Osteocyte (in vitro differentiated cells): ENCODE measurements around the gene ABHD4. TPM values are rescaled to one million over a fixed set of nuclear protein-coding genes. Genes with fewer than 3 reads are reported as not detected.

ENCODE experiments used
- DNase-seq: peaks from one replicate; pipeline ENCODE4 v3.0.0; 2021; ENCODE audit warnings: mixed read lengths; ENCODE audit not compliant: unreplicated experiment; ENCODE audit errors: extremely low spot score
- H3K27ac Mint-ChIP-seq: one replicate; pipeline ENCODE4 v1.8.0; 2021; ENCODE audit warnings: mild to moderate bottlenecking, mixed read lengths; ENCODE audit not compliant: unreplicated experiment
- H3K27me3 Mint-ChIP-seq: one replicate; pipeline ENCODE4 v1.8.0; 2021; ENCODE audit warnings: mixed read lengths; ENCODE audit not compliant: unreplicated experiment
- H3K36me3 Mint-ChIP-seq: one replicate; pipeline ENCODE4 v1.8.0; 2021; ENCODE audit warnings: mixed read lengths; ENCODE audit not compliant: unreplicated experiment
- H3K4me1 Mint-ChIP-seq: one replicate; pipeline ENCODE4 v1.8.0; 2021; ENCODE audit warnings: mixed read lengths; ENCODE audit not compliant: unreplicated experiment
- H3K4me3 Mint-ChIP-seq: one replicate; pipeline ENCODE4 v1.8.0; 2021; ENCODE audit warnings: mild to moderate bottlenecking, moderate library complexity, mixed read lengths; ENCODE audit not compliant: unreplicated experiment
- H3K9me3 Mint-ChIP-seq: one replicate; pipeline ENCODE4 v1.8.0; 2021; ENCODE audit warnings: mixed read lengths; ENCODE audit not compliant: unreplicated experiment
- CTCF ChIP-seq: fragments of 200-600 bp; sonication (generic); IDR thresholded peaks from 2 replicates; pipeline ENCODE4 v1.5.0; 2021; ENCODE audit warnings: antibody characterized with exemption, mild to moderate bottlenecking, moderate library complexity
- long read RNA-seq: library from polyadenylated mRNA; unstranded; transcript quantifications from one replicate; pipeline ENCODE4 v2.0.0, GENCODE V29; 2021
- total RNA-seq: library from RNA; stranded (reverse); gene quantifications from 2 replicates; pipeline ENCODE4 v1.2.1, GENCODE V29; 2021

Gene ABHD4
- 74.1 and 87.3 TPM in 2 replicates for total RNA-seq
- long read RNA-seq, transcript ABHD4-203 (7 exons, 3,366 nt), result major isoform, 130 of 157 reads
- long read RNA-seq, partial matches to known transcripts, result 5 of 157 reads
- long read RNA-seq, other reads (novel, unspliced or antisense), result 22 of 157 reads

DNA sequence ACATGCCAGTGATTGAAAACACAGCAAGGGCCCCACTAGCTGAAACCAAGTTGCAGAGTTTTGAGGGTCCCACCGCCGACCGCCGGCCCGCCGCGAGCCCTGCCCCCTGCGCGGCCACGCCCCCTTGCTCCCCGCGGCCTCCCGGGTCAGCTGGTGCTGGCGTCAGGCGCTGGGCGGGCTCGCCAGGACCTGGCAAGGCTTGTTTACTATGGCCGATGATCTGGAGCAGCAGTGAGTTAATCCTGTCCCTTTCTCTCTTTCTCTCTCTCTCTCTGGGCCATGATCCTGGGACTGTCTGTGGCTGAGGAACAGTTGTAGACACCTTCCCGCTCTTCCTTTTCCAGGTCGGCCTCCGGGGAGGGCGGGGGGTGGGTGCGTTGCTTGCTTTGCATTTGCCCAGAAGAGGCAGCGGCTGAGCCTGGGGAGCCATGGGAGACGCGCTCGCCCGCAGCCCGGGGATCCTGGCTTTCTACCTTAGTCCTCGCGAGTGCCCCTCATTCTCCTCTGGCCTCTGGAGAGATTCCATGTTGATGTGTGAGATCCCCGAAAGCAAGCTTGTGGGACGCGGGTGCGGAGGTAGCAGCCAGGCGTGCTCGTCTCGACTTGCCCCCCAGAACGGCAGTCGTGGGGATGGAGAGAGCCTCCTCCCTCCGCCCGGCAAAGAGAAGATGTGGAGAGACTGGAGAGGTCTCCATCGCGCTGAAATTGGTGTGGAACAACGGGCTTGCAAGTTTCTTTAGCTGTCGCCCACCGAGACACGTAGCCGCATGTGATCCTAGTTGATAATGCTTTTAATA lies at the start of gene ABHD4:
Gene ABHD4 (plus strand): TSS at position 202 of the 797 bp plus-strand sequence. CDS start 7 bp downstream, at position 209.
- DNase-seq, result peak; percentile 91
- peaks cover 16% of the 10 kb centered on the region for H3K36me3 Mint-ChIP-seq
- peaks cover 22% of the 10 kb centered on the region for H3K27me3 Mint-ChIP-seq
- no peaks in the 10 kb centered on the region for H3K9me3 Mint-ChIP-seq
- H3K4me1 Mint-ChIP-seq, result peaks cover 34% of the 10 kb centered on the region
- H3K4me3 Mint-ChIP-seq, result peak within 1 kb of the TSS; percentile 98
- peak within 1 kb of the TSS; percentile 97 for H3K27ac Mint-ChIP-seq
- no peak for TF ChIP-seq CTCF

DNA sequence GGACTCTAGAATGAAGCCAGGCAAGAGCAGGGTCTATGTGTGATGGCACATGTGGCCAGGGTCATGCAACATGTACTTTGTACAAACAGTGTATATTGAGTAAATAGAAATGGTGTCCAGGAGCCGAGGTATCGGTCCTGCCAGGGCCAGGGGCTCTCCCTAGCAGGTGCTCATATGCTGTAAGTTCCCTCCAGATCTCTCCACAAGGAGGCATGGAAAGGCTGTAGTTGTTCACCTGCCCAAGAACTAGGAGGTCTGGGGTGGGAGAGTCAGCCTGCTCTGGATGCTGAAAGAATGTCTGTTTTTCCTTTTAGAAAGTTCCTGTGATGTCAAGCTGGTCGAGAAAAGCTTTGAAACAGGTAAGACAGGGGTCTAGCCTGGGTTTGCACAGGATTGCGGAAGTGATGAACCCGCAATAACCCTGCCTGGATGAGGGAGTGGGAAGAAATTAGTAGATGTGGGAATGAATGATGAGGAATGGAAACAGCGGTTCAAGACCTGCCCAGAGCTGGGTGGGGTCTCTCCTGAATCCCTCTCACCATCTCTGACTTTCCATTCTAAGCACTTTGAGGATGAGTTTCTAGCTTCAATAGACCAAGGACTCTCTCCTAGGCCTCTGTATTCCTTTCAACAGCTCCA lies 48.7 kb upstream of the ABHD4 start:
- H3K9me3 Mint-ChIP-seq, result no peaks in the 10 kb centered on the region
- no peak for DNase-seq
- no peaks in the 10 kb centered on the region for H3K27me3 Mint-ChIP-seq
- TF ChIP-seq CTCF, result no peak
- H3K4me3 Mint-ChIP-seq, result no peak overlapping the region
- peak overlapping the region; percentile 80 for H3K27ac Mint-ChIP-seq
- peaks cover 67% of the 10 kb centered on the region for H3K4me1 Mint-ChIP-seq
- no peaks in the 10 kb centered on the region for H3K36me3 Mint-ChIP-seq

- Mint-ChIP-seq H3K27me3 (no peaks in the 10 kb centered on the region), H3K27ac (peak overlapping the region; percentile 80), H3K9me3 (no peaks in the 10 kb centered on the region), H3K4me1 (peaks cover 66% of the 10 kb centered on the region), H3K4me3 (no peak overlapping the region), H3K36me3 (no peaks in the 10 kb centered on the region)
- TF ChIP-seq CTCF, result no peak
- no peak for DNase-seq
Measured at GRCh38 chr14:22549981-22550673, 48.0 kb upstream of the ABHD4 start.

GRCh38 chr14:22551605-22551997 lies 46.5 kb upstream of the ABHD4 start:
- TF ChIP-seq CTCF, result no peak
- H3K4me3 Mint-ChIP-seq, result no peak overlapping the region
- peak overlapping the region; percentile 25 for H3K27ac Mint-ChIP-seq
- H3K4me1 Mint-ChIP-seq, result peaks cover 61% of the 10 kb centered on the region
- DNase-seq, result no peak
- H3K36me3 Mint-ChIP-seq, result no peaks in the 10 kb centered on the region
- H3K27me3 Mint-ChIP-seq, result no peaks in the 10 kb centered on the region
- H3K9me3 Mint-ChIP-seq, result no peaks in the 10 kb centered on the region
